NCI-H526 treated with DMSO at 0.1 percent for 48 hours (cell line): ENCODE results near the gene MAGIX.

ENCODE experiments used
- DNase-seq: peaks from one replicate; lab custom pipeline; 2025; lab: John Stamatoyannopoulos, UW

The MAGIX gene

DNA sequence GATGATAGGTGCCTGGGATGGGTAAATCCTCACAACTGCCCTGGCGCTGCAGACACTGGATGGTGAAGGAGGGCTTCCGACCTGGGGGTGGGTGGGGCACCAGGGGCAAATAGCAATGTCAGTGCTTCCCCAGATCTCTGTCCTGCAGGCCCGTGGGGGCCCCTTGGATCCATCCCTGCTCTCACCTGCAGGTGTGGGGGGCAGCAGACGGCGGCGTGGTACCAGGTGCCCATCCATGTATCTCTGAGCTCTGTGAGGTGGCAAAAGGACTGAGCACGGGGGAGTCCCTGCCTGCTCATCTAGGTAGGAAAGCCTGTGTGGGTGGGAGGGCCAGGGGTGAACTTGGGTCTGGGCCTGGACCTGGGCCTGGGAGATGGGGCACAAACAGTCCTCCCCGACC is 44.0 kb downstream of the MAGIX start:
- DNase-seq = no peak

DNA sequence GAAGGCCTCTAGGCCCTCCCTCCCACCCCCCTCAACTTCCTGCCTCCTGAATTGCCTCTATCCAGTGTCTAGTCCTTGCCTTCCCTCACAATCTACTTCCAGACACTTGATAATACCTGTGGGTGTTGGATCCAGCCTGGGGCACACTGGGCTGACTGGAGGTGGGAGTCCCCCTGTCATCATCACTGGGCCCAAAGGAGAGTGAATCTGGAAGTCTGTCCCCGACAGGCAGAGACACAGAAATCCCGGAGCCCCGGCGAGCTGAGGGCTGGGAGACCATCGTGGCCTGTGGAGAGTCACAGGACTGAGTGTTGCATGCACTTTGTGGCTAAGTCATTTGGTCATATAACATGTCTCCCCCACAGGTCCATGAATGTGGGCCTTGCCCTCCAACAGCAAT is 45.8 kb downstream of the MAGIX start:
- DNase-seq = no peak

- DNase-seq = no peak
Observed at GRCh38 chrX:49209434-49210251, 47.1 kb downstream of the MAGIX start.

DNA sequence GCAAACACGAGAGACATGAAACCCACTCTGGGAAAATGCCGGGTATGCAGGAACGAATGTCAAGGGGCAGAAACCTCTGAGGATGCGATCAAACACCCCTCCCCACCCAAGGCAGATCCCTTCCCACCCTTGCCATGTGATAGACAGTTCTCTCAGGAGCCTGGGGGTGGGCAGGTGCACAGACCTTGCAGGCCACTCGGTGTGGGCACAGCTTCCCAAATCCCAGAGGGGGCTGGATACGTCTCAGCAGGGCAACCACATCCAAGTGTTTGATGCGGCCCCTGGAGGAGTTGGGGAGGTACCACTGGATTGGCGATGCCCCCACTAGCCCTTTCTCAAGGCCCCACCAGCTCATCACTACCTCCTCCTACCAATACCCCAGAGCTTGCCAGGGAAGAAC is 47.8 kb downstream of the MAGIX start:
- no peak for DNase-seq

DNA sequence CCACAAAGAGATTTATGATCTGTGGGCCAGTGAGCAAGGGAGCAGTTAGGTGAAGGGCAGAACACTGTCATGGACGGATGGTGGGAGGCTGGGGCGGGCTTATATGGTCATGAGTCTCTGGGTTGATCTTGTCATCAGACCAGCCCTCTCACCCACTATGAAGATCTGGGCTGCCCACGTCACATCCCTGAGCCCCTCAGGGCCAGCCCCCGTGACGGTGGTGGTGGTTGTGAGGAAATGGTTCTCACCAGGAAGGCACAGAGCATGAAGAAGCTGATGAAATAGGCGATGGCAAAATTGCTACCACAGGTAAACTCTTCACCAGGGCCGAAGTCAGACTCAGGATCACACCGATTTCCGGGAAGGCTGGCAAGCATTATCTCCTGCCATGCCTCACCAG is 48.5 kb downstream of the MAGIX start:
- no peak for DNase-seq

DNA sequence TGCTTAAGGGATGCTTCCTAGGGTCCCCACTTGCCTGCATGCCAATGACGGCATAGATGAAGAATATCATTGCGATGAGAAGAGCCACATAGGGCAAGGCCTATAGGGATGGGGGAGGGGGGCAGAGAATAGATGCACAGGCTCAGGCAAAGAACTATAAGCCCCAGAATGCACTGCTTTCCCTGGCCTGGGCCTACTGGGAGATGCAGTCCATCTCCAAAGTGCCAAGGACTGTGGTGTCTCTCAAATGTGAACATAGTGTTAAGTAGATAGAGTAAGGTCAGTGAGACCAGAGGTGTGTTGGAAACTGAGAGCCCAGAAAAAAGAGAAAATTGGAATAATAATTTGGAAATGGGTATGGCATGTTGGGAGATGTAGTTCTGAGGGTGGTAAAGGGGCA is 49.7 kb downstream of the MAGIX start:
- no peak for DNase-seq

- no peak for DNase-seq
Observed at GRCh38 chrX:49212861-49213260, 50.3 kb downstream of the MAGIX start.

DNA sequence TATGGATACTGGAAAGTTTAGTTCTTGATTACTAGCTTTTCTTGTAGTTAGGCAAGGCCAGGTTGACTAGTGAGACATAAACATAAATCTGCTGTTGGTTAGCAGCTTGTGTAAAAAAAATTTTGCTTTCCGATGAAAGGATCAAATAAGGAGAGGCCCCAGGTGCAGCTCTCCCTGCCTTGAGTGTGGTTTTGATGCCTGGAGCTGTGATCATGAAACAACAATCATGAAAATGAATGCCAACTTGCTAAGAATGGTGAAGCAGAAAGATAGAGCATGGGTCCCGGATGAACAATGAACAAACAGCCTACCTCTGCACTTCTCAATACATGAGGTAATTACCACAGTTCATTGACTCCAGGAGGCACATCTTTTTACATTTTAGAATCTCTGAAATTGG is 51.9 kb downstream of the MAGIX start:
- no peak for DNase-seq

- no peak for DNase-seq
Observed at GRCh38 chrX:49214996-49215526, 52.5 kb downstream of the MAGIX start.
